Measurements from ENCODE around the gene ARHGAP26. TPM values are rescaled to one million over a fixed set of nuclear protein-coding genes. Genes with fewer than 3 reads are reported as not detected.
A peak's percentile ranks its signal among the peaks of the same experiment; 100 is the strongest.

ARHGAP26 gene
- total RNA-seq, 4 donors from 2014 or later: 22.3 to 40.7 (median 28.2) TPM

DNA sequence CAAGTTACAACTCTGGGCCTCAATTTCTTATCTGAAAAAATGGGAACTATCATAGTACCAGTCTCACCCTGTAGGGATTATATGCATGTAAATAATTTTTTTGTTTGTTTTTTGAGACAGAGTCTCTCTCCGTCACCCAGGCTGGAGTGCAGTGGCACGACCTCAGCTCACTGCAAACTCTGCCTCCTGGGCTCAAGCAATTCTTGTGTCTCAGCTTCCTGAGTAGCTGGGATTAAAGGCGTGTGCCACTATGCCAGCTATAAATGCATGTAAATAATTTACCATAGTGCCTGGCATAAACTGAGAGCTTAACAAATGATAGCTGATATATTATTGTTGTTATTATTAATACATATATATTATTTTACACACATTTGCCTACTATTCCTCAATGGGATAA is 3.0 kb upstream of the ARHGAP26 start:
- no peaks in the 10 kb centered on the region for H3K9me3 ChIP-seq
- no peaks in the 10 kb centered on the region for H3K36me3 ChIP-seq
- H3K27ac ChIP-seq (replicated peaks in 1 of 4): no peak overlapping the region
- DNase-seq (ENCODE audit: extremely low spot score): no peak
- intact Hi-C loops (cut with DNase I): no loop called here
- 91% methylated on average over 3 of the region's 3 CpGs for WGBS
- no peaks in the 10 kb centered on the region for H3K27me3 ChIP-seq
- peaks cover 11 to 20% (median 16%) of the 10 kb centered on the region in 4 donors for H3K4me1 ChIP-seq
- H3K4me3 ChIP-seq: no peak overlapping the region
- no peak for TF ChIP-seq POLR2A (IDR thresholded peaks at IDR 0.05; ENCODE audit: low read depth)
- TF ChIP-seq EP300 (IDR thresholded peaks at IDR 0.05): no peak
- TF ChIP-seq, protein P1, sequence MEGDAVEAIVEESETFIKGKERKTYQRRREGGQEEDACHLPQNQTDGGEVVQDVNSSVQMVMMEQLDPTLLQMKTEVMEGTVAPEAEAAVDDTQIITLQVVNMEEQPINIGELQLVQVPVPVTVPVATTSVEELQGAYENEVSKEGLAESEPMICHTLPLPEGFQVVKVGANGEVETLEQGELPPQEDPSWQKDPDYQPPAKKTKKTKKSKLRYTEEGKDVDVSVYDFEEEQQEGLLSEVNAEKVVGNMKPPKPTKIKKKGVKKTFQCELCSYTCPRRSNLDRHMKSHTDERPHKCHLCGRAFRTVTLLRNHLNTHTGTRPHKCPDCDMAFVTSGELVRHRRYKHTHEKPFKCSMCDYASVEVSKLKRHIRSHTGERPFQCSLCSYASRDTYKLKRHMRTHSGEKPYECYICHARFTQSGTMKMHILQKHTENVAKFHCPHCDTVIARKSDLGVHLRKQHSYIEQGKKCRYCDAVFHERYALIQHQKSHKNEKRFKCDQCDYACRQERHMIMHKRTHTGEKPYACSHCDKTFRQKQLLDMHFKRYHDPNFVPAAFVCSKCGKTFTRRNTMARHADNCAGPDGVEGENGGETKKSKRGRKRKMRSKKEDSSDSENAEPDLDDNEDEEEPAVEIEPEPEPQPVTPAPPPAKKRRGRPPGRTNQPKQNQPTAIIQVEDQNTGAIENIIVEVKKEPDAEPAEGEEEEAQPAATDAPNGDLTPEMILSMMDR (IDR thresholded peaks at IDR 0.05): no peak
- no peak for TF ChIP-seq POLR2AphosphoS5 (IDR thresholded peaks at IDR 0.05)

DNA sequence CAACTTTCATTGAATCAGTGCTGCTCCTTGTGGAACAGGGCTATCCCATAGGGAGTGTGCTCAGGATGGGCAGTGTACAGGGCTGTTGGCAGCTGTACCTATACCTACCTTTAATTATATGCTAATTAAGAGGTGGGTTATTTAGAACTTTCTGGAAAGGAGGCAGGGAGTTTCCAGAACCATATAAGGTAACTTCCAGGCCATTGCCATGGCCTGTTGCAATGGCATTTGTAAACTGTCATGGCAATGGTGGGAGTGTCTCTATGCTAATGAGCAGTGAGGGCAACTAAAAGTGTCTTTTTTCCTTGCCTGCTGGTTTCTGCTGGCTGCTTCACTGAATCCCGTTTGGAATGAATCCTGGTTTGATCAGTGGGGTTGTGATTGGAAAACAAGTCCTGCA is 2.3 kb upstream of the ARHGAP26 start:
- Histone ChIP-seq H3K4me3 (no peak overlapping the region), H3K4me1 (peaks cover 17 to 28% (median 23%) of the 10 kb centered on the region in 4 donors), H3K36me3 (no peaks in the 10 kb centered on the region), H3K27ac (replicated peaks in 1 of 4) (no peak overlapping the region), H3K27me3 (no peaks in the 10 kb centered on the region), H3K9me3 (no peaks in the 10 kb centered on the region)
- 50% methylated on average over 1 of the region's 1 CpG for WGBS
- intact Hi-C loops (cut with DNase I): no loop called here
- DNase-seq (ENCODE audit: extremely low spot score): no peak
- TF ChIP-seq, protein P1 (IDR thresholded peaks at IDR 0.05): no peak

DNA sequence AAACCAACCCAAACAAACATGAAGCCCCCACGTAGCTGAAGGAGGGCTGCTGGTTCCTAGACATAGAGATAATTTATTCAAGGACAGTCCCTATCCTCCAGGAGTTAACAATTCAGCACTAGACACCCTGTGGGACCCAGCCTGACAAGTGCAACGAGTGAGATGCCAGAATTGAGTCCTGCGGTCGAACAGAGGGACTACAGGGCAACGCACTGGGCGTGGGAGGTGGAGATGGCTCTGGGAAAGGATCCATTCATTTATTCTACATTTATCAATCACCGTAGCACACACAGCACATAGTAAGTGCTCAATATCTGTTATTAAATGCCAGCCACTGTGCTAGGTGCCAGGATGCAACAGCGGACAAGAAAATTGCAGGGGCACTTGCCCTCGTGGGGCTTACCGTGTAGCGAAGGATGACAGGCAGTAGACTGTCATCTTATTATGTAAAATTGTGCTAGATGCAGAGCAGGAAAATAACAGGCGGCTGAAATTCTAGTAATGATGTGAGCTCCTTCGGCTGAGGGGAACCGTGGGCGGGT is 855 bp upstream of the ARHGAP26 start:
- WGBS: 16% methylated on average over 15 of the region's 15 CpGs

DNA sequence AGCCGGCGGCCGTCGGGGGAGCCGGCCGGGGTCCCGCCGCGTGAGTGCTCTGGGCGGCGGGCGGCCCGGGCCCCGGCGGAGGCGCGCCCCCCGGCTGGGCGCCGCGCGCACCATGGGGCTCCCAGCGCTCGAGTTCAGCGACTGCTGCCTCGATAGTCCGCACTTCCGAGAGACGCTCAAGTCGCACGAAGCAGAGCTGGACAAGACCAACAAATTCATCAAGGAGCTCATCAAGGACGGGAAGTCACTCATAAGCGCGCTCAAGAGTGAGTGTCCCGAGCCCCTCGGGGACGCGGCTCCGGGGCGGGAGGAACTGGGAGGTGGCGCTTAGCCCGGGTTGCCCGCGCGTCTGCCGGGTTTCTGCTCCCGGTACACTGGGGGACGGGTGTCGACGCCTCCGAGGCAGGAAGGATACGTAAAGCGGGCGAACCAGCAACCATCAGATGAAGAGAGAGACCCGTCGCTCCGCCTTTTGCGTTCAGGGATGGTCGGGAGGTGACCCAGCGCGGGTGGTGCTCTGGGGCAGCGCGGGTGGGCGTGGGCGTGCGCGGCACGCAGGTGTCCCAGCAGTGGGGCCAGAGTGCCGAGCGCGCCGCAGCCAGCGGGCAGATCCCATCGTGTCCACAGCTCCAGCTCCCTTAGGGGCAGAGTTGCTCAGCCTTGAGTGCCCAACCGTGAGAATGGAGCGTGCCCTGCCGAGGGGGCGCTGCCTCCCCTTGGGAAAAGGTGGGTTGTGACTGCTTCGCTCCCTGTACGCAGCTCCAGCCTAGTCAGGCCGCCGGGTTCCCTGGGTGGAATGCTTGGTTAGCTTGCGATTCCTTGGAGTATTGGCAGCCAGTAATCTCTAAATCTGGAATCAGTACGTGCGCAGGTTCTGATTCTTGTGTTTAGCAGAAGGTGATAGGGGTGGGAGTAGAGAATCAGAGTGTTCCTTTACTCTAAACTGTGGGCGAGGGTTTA is 753 bp downstream of the ARHGAP26 start:
- TF ChIP-seq POLR2AphosphoS5 (IDR thresholded peaks at IDR 0.05) (peak; percentile 24 to 57), POLR2A (IDR thresholded peaks at IDR 0.05; ENCODE audit: low read depth) (no peak)
- TF ChIP-seq, protein P1 (IDR thresholded peaks at IDR 0.05): peak in 1 of 3 experiments; percentile 12
- Histone ChIP-seq H3K27me3 (no peaks in the 10 kb centered on the region), H3K36me3 (no peaks in the 10 kb centered on the region), H3K9me3 (no peaks in the 10 kb centered on the region), H3K4me3 (peak overlapping the region; percentile 73 to 80 (median 78)), H3K4me1 (peaks cover 22 to 40% (median 28%) of the 10 kb centered on the region in 4 donors), H3K27ac (replicated peaks in 1 of 4) (peak overlapping the region; percentile 81 to 92 (median 92))
- DNase-seq (ENCODE audit: extremely low spot score): peak; percentile 93
- intact Hi-C loops (cut with DNase I): loop anchor here (2.0 to 5.0 kb wide), 2 partner anchors 54 to 96 kb away; no protein-coding TSS in a partner anchor
- 1% methylated on average over 41 of the region's 86 CpGs for WGBS

More for the DNA sequence above, 855 bp upstream of the ARHGAP26 start:
- Histone ChIP-seq H3K36me3 (no peaks in the 10 kb centered on the region), H3K9me3 (no peaks in the 10 kb centered on the region), H3K4me3 (peak overlapping the region; percentile 73 to 80 (median 78)), H3K27ac (replicated peaks in 1 of 4) (peak overlapping the region; percentile 81 to 92 (median 92)), H3K4me1 (peaks cover 22 to 38% (median 28%) of the 10 kb centered on the region in 4 donors), H3K27me3 (no peaks in the 10 kb centered on the region)
- no peak for DNase-seq (ENCODE audit: extremely low spot score)
- intact Hi-C loops (cut with DNase I): no loop called here
- no peak for TF ChIP-seq POLR2AphosphoS5 (IDR thresholded peaks at IDR 0.05)
- TF ChIP-seq, protein P1 (IDR thresholded peaks at IDR 0.05): peak in 1 of 3 experiments; percentile 12
- TF ChIP-seq EP300 (IDR thresholded peaks at IDR 0.05): no peak
